GM19240 (cell line): ENCODE measurements around the gene ELF2.
"Not testable (repeated sequence)": the region's sequence is repeated elsewhere in the genome, so short reads cannot be mapped to it uniquely, and the experiment has no call there.

ENCODE experiments used
- DNase-seq: peaks from one replicate; pipeline ENCODE4 v3.0.0; 2011; ENCODE audit warnings: low spot score; ENCODE audit not compliant: insufficient read length

Gene ELF2

DNA sequence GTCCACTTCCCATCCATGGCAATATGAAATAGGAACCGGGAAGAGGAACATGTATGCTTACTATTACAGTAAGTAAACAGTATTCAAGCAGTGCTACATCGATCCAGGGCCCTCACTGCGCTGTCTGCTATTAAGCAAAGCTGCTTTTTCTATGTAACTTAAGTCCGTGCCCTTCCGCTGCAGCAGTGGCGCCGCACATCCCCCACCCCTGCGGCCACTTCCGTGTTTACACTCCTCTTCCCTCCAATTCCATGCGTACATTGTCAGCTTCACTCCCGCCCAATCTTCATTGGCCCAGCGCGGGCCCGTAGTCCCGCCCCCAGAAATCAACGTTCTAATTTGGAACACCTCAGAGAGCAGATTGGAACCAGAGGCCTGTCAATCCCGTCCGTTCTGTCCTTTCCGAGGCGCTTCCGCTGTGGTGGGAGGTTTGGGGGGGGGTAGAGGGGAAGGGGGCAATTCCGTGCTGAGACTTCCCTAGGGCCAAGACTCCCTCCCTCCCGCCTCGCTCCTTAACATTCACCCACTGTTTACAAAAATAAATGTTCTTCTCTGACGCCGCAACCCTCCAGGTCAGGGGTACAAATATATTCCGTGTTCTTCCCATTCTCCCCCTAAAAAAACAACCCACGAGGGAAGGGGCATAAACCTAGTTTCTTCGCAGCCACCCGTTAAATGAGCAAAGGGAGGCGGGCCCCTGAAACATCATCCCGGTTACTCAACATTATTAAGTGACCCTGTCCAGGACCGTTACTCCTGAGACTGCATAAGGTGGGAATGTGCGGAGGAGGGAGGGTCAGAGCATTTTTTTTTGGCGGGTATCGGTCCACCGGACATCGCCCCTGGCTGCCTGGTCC is 94.0 kb downstream of the ELF2 start:
- DNase-seq: peak; percentile 81

DNA sequence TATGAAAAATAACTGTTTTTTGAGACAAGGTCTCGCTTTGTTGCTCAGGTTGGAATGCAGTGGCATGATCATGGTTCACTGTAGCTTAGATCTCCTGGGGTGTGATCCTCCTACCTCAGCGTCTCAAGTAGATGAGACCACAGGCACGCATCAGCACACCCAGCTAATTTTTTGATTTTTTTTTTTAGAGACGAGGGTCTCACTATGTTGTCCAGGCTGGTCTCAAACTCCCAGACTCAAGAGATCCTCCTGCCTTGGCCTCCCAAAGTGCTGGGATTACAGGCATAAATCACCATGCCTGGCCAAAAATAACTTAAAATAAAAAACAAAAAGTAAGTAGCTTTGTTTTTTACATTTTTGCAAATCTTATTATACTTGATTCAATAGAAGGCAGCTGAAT is 98.1 kb downstream of the ELF2 start:
- no peak for DNase-seq

DNA sequence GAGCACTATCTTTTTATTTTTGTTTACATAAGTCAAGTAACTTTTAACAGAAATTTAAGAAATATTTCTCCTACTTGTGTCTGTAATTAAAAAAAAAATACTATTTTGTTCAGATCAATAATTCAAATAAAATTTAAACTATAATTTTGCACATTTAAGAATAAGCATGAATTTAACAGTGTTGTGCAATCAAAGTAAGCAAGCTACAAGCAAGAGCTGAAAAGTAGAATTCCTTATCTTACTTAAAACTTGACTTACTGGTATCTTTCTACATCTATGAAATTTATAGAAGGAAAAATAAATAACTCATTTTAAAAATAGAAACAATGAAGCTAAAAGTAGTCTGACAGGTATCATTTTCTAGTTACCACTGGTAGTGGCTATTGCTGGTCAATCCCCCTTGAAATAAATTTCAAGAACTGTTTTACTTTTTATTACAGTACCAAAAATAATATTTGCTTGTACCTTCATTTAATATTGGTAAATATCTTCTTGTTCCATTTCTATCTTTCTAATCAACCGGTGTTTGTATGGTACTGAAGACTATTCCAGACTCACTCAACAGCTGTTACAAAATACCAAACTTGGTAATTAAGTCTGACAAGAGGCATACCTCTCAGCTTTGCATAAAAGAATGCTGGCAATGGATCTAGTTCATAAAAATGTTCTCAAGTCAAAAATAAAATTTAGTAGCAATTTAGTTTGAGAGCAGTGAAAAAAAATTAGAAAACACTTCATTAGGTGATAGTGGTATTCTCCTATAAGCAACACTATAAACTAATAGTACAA is 99.3 kb downstream of the ELF2 start:
- no peak for DNase-seq

DNA sequence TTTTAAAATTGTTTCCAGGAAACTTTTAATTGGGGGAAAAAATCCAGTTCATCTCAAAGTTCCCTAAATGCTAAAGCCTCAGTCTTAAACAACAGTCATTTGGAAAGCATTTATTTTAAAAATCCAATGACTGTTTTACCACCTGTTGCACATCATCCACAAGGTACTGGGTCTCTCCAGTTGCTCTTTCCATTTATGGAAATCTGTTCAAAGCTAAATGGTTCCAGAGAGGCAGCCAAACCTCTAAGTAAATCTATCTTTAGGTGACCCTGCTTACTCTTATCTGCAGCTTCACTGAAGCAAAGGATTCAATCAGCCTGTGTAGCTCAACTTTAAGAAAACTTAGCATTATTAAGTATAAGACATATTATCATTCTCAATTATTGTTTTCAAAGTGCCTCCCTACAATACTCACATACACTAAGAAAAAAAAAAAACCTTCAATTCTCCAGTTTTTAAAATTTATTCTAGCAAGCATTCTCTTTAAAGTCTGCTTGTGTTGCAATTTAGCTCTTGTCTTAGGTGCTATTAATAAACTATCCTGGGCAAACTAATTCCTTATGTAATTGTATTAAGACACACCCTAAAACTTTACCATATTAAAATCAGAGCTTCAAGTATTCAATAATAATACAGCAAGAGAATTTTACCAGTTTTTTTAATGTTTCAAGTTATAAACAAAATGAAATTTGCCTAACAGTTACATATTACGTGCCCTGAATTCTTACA is 100.8 kb downstream of the ELF2 start:
- no peak for DNase-seq

DNA sequence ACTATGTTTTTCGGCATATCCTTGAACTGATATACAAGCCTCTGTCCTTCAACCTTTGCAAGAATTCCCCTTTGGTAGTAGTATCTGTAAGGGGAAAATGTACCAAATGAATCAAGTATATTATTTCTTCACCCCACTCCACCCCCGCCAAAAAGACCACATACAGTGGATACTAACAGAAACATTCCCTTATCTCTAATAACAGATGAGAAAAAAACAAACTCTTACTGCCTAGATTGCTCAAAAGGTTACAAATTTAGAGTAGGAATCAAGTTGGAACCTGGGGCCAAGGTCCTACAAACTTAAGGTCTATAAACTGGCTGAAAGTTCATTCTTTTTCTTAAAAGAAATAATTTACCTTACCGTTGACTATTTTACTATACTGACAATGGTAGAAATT is 116.4 kb downstream of the ELF2 start:
- DNase-seq: no peak

GRCh38 chr4:139059026-139059425 is 118.0 kb downstream of the ELF2 start:
- not testable (repeated sequence) for DNase-seq

DNA sequence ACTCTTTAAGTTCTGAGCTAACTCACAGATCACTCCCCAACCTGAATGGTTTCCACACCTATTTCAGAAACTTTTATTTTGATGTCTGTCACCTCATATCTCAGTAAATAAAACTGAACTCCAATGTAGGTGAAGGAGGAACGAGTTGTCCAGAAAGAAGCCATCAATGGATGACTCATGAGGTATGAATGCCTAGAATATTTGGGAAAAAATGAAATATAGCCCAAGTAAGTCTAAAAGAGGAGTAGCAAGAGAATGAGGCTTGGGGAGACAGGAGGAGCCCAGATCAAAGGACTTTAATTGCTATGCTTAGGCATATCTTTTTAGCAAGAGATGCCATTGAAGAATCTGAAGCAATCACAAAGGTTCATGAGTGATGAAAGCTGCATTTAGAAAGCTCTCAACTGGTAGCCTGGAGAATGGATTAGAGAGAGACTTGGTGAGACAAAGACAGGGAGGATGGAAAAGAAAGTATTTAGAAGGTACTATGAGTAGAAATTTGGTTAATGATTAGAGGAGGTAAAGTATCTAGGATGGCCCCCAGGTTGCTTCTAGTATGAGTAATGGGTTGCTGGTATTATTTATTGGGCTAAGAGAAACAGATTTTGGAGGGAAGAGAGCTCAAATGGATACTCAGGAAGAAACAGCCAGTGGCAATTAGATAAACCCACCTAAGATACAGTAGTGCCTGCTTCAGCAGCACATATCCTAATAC is 122.1 kb downstream of the ELF2 start:
- DNase-seq: no peak

- no peak for DNase-seq
Measured at GRCh38 chr4:139053909-139054308, 123.1 kb downstream of the ELF2 start.

GRCh38 chr4:139050446-139050845 is 126.6 kb downstream of the ELF2 start:
- DNase-seq: no peak

DNA sequence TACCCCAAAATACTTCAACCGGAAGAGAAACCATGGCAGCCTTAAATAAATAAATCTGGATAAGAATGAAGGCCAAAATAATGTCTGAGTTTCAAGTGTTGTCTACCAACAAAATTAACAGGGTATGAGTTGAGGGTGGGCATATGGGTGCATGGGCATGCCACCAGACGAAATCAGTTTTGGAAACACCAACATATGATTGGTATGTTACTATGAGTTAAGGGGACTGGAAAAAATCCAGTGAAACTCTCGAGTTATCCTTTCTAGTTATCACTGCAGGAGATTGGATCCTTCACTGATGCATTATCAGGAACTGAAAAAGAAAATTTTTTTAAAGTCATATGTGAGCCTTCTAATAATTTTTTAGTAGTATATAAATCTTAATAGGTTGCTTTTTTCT is 129.0 kb downstream of the ELF2 start:
- no peak for DNase-seq

DNA sequence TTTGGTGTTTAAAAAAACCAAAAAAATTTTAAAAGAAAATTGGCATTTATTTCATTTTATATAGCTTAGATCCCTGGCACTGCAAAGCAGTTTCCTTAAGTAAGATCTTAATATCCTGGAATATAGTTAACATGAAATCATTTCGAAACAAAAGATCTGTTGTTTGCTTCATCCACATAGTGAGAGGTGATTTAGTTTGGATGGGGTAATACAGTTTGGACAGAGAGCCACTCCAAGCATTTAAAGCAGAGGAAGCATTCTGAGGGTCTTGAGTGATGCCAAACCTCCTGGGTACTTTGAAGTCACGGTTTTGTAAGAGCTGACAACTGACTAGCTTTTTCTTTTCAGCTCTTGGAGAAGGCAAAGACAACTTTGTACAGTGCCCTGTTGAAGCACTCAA is 132.7 kb downstream of the ELF2 start:
- no peak for DNase-seq

DNA sequence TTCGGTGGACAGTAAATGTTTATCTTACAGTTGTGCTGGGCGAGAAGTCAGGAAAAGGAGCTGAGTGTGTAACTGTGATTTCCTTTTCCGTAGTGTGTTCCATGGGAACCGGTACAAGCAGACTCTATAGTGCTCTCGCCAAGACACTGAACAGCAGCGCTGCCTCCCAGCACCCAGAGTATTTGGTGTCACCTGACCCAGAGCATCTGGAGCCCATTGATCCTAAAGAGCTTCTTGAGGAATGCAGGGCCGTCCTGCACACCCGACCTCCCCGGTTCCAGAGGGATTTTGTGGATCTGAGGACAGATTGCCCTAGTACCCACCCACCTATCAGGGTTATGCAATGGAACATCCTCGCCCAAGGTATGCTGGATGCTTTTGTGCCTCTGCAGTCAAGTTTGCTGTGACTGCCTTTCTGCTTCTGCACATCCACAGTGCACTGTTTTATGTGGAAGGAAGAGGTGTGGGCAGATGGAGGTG is 134.0 kb downstream of the ELF2 start:
- DNase-seq: no peak

DNA sequence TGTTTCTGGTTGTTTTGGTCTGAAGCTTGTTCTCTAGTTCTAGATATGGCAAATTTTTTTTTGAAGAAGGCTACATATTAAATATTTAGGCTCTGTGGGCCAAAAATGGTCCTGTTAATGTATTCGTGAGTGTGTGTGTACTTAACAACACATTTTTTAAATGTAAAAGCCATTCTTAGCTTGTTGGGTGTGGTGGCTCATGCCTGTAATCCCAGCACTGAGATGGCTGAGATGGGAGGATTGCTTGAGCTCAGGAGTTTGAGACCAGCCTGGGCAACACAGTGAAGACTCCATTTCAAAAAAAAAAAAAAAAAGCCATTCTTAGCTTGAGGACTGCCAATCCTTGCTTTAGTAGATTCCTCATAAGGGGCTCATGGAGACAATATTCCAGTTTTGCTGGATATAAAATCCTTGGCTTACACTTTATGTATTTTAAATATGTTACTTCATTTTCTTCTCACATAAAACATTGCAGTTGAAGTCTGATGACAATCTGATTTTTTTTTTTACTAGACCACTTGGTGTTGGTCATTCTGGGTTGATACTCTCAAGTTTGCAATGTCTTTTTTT is 138.1 kb downstream of the ELF2 start:
- DNase-seq: no peak

- no peak for DNase-seq
Measured at GRCh38 chr4:139036885-139037284, 140.1 kb downstream of the ELF2 start.

- no peak for DNase-seq
Measured at GRCh38 chr4:139035650-139036049, 141.4 kb downstream of the ELF2 start.

- peak; percentile 54 for DNase-seq
Measured at GRCh38 chr4:139030614-139031235, 146.3 kb downstream of the ELF2 start.

DNA sequence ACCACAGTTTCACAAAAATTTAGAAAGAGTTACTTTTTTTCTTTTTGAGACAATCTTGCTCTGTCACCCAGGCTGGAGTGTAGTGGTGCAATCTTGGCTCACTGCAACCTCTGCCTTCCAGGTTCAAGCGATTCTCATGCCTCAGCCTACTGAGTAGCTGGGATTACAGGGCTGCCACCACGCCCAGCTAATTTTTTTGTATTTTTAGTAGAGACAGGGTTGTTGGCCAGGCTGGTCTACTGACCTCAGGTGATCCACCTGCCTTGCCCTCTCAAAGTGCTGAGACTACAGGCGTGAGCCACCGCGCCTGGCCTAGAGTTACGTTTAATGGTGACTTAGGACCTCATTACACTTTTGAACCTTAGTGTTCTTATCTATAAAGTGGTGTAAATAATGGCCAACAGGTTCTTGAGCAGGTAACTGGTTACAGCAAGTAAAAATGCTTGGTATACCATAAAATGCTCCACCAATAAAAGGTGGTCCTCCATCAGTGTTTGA is 147.1 kb downstream of the ELF2 start:
- DNase-seq: not testable (repeated sequence)

DNA sequence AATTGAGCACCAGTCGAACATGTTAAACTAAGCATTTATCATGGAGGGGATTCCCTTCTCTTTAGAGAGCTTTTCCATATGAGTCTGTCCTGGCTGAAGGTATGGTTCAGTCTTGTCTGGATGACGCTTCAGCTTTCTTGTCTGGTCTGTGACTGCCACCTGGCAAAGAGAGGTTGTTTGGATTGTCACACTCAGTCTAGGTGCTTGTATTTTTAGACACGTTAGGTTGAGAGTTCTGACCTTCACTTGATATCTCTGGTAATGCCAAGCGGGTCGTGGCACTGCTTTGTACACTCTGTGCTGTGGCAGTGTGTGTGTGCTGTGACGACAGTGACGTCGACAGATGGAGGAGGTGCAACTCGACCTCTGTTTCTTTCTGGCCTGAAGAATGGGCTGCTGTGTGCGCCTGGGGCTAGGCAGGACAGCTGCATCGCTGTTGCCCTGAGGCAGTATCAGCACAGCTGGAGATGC is 148.8 kb downstream of the ELF2 start:
- no peak for DNase-seq

DNA sequence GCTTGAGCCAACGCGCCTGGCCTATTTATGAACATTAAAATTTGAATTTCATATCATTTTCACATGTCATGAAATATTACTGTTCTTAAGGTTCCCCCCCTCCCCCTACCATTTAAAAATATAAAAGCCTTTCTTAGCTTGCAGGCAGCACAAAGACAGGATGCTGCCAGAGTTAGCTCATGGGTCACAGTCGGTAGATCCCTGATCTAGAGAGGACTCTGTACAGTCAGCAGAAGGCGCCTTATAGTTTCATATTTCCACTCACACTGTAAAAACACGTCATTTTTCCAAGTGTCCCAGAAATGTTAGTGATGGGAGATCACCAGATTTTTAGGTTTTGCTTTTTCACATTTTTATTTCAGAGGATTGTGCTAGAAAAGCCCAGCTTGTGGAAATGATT is 149.2 kb downstream of the ELF2 start:
- DNase-seq: no peak

GRCh38 chr4:139025841-139026240 is 151.2 kb downstream of the ELF2 start:
- no peak for DNase-seq
